Astrocyte (in vitro differentiated cells and primary cell): ENCODE results near the gene CCDC197.

Experiments used
- EZH2 ChIP-seq: IDR thresholded peaks from 2 replicates; pipeline ENCODE4 v1.6.1; 2012; ENCODE audit warnings: mild to moderate bottlenecking, low read length, inconsistent platforms; ENCODE audit not compliant: insufficient read depth
- TF ChIP-seq, protein P1 (sequence below): IDR thresholded peaks from 2 replicates; pipeline ENCODE4 v1.5.1; 2011; ENCODE audit warnings: low read depth, mild to moderate bottlenecking, inconsistent platforms, low read length, moderate library complexity; ENCODE audit not compliant: insufficient read depth

DNA sequence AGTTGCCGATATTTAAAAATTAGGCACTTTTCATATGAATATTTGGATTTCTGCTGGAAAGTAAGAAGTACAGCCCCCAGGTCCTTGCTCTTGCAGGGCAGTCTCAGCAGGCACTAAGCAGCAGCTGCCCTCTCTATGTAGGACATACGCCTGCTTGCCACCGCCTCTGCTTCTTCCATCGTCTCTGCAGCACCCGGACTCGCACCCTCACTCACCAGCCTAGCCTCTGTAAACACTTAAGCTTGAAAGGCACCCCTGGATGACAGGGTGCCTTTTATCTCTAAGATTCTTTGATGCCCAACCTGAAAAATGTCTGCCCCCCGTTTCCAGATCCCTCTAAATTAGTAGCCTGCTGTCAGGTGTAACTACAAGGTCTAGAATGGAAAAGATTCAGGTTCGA lies 48.0 kb downstream of the CCDC197 start:
- TF ChIP-seq, protein P1, sequence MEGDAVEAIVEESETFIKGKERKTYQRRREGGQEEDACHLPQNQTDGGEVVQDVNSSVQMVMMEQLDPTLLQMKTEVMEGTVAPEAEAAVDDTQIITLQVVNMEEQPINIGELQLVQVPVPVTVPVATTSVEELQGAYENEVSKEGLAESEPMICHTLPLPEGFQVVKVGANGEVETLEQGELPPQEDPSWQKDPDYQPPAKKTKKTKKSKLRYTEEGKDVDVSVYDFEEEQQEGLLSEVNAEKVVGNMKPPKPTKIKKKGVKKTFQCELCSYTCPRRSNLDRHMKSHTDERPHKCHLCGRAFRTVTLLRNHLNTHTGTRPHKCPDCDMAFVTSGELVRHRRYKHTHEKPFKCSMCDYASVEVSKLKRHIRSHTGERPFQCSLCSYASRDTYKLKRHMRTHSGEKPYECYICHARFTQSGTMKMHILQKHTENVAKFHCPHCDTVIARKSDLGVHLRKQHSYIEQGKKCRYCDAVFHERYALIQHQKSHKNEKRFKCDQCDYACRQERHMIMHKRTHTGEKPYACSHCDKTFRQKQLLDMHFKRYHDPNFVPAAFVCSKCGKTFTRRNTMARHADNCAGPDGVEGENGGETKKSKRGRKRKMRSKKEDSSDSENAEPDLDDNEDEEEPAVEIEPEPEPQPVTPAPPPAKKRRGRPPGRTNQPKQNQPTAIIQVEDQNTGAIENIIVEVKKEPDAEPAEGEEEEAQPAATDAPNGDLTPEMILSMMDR, result no peak
- no peak for TF ChIP-seq EZH2
